Measurements from ENCODE around the gene CCSAP.
"Not testable (repeated sequence)": the region's sequence is repeated elsewhere in the genome, so short reads cannot be mapped to it uniquely, and the experiment has no call there.

CCSAP gene, protein sequence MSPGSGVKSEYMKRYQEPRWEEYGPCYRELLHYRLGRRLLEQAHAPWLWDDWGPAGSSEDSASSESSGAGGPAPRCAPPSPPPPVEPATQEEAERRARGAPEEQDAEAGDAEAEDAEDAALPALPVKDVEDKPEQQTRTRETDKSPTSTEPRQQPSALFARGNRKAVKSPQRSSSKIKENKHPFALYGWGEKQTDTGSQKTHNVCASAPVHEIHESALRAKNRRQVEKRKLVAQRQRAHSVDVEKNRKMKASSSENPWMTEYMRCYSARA

DNA sequence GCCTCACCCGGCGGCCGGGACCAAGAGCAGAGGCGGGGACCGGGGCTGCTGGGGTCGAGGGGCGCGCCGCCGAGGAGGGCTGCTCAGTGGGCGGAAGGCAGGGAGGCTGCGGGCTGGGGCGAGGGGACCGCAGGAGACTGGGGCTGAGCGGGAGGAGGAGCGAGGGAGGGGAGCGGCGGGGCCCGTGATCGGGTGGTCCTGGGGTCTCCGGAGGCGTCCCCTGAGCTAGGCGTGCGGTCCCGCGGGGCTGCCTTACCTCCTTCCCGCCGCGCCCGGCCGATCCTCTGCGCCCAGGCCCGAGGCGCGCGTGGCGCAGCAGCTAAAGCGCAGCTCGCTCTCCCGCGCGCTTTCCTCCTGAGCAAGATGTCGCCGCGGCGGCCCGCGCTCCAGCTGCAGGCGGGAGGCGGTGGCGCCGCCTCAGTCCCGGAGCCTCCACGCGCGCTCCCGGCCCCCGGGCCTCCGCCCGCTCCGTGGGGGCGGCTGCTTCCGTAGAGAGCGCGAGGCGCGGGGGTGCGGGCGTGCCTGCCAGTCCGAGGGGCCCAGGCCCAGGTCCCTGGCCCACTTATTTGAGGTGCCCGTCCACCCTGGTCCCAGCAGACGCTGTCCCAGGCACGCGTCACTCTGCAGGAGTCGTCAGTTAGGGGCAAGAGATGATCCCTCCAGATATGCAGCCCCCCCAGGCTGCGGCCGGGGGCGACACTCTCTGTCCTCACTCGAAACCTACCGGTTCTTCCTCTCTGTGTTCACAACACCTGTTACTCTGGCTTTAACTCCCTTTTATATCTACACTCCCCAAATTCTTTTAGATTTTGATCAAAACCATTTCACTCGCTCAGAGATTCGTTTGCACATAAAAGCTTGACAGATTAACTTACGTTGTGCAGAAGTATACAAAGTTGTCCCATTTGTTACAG is at the start of gene CCSAP:
Gene CCSAP, minus strand, starts transcription at position 392 of the 914 bp plus-strand sequence. CDS start 582 bp downstream, outside the sequence.
- peak within 1 kb of the TSS; percentile 90 to 91 for H3K4me3 Mint-ChIP-seq
- H3K27ac Mint-ChIP-seq, result peak within 1 kb of the TSS; percentile 91
- peaks cover 0 to 1% of the 10 kb centered on the region in 2 donors for H3K9me3 Mint-ChIP-seq
- H3K4me1 Mint-ChIP-seq, result peaks cover 28 to 46% of the 10 kb centered on the region in 2 donors
- peaks cover 0 to 9% of the 10 kb centered on the region in 2 donors for H3K36me3 Mint-ChIP-seq
- peak; percentile 49 to 57 for ATAC-seq (replicated peaks)
- peaks cover 19 to 26% of the 10 kb centered on the region in 2 donors for H3K27me3 Mint-ChIP-seq
- peak; percentile 47 for DNase-seq

DNA sequence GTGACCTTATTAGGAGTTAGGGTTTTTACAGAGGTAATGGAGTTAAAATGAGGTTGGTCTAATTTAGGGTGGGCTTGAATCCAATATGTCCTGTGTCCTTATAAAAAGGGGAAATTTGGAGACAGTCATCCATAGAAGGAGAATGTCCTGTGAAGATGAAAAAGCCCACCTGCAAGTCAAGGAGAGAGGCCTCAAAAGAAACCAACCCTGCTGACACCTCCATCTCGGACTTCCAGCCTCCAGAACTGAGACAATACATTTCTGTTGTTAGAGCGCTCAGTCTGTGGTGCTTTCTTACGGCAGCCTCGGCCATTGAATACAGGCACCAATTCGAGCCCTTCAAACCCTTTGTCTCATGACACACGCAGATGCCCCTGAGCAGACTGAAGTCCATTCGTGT is 47.3 kb upstream of the CCSAP start:
- Mint-ChIP-seq H3K9me3 (peaks cover 0 to 2% of the 10 kb centered on the region in 2 donors), H3K27ac (no peak overlapping the region), H3K4me3 (no peak overlapping the region), H3K27me3 (peaks cover 39 to 50% of the 10 kb centered on the region in 2 donors), H3K4me1 (no peaks in the 10 kb centered on the region), H3K36me3 (no peaks in the 10 kb centered on the region)
- ATAC-seq (replicated peaks), result no peak
- DNase-seq, result no peak

DNA sequence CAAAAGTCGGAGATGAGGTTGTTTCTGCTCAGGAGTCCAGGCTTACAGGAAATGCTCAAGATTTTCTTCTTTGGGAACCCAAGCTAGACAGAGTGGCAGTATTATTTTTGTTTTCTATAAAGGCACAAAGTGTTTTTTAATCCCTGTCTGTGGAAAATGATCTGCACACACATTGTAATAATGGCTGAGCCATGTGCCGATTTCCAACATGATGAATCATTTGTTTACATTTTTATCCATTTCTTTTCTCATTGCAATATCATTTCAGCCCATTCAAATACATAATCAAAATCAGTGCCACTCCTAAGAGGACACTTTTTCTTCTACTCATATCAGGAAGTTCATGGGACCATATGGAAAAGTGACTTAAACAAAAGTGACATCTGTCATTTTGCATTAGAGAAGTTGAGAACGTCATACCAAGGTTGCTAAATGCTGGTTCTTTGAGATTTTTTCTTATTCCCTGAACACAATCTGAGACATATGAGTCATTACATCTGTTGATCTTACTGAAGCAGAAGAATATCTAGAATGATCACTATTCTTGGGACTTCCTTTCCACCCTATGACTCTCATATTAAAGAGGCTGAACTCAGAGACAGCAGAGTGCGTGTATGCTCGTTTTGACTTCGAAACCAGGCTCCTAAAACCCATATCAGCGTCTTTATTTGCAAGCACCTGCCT is 46.2 kb upstream of the CCSAP start:
- DNase-seq (no peak), ATAC-seq (replicated peaks) (no peak)
- Mint-ChIP-seq H3K27me3 (peaks cover 36 to 47% of the 10 kb centered on the region in 2 donors), H3K27ac (no peak overlapping the region), H3K4me1 (no peaks in the 10 kb centered on the region), H3K9me3 (no peaks in the 10 kb centered on the region), H3K36me3 (no peaks in the 10 kb centered on the region), H3K4me3 (no peak overlapping the region)

DNA sequence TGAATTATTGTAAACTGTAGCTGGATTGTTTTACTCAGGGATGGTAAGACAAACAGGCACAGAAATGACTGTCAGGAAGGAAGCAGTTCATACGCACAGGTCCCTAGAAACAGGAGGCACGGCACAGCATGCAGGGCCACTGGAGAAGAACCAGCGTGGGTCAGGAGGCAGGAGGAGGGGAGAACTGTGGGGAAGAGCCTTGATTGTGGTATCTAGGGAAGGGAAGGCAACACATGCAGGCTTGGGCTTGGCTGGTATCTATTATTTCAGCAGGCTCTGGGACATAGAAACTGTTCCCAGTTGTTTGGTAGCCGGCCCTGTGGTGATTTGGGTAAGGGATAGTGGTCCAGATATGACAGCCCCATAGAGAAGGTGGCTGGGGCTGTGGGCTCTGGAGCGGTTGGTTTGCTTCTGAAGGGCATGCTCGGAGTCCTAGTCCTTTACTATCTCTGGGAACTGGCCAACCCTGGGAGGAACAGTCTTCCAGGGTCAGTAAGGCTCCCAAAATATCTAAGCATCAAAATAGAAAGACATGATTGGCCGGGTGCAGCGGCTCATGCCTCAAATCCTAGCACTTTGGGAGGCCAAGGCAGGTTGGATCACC is 43.1 kb upstream of the CCSAP start:
- ATAC-seq (replicated peaks), result no peak
- Mint-ChIP-seq H3K4me1 (no peaks in the 10 kb centered on the region), H3K4me3 (no peak overlapping the region), H3K27me3 (peaks cover 31 to 43% of the 10 kb centered on the region in 2 donors), H3K36me3 (no peaks in the 10 kb centered on the region), H3K9me3 (no peaks in the 10 kb centered on the region), H3K27ac (no peak overlapping the region)
- DNase-seq, result no peak

DNA sequence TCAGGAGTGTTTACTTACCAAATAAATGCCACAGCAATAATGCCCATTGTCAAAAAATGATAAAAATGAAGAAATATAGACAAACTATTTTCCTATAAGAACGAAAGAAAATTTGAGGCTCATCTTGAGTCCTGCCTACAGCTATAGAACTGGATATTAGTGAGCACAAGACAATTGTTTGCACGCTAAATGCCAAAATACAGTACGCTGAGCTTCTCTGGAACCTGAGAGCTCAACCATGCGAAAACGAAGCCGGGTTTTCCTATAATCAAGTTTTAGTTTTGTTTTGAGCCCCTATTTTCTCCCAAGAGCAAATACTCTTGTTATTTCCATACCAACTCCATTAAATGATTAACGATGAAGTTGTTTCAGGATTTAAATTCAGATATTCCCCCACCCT is 42.0 kb upstream of the CCSAP start:
- no peak overlapping the region for H3K27ac Mint-ChIP-seq

DNA sequence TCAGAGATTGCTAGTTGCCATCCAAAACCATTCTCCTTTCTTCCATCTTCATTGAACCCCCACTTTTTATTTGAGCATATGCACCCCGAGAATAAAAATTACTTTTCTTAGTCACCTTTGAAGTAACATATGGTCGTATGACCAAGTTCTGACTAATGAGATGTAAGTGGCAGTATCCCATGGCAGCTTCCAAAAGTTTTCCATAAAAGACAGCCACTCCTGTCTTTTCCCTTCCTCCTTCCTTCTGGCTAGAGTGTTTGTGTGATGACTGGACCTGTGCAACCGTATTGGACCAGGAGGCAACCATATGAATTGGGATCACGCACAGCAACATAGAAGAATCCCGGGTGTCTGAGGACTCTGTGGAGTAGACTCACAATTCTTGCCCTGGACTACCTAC is 41.1 kb upstream of the CCSAP start:
- H3K27ac Mint-ChIP-seq, result no peak overlapping the region
- DNase-seq, result no peak
- ATAC-seq (replicated peaks), result no peak
- no peaks in the 10 kb centered on the region for H3K4me1 Mint-ChIP-seq
- H3K36me3 Mint-ChIP-seq, result no peaks in the 10 kb centered on the region
- no peak overlapping the region for H3K4me3 Mint-ChIP-seq
- peaks cover 22 to 30% of the 10 kb centered on the region in 2 donors for H3K27me3 Mint-ChIP-seq
- H3K9me3 Mint-ChIP-seq, result no peaks in the 10 kb centered on the region

More for the DNA sequence above, 42.0 kb upstream of the CCSAP start:
- Mint-ChIP-seq H3K9me3 (no peaks in the 10 kb centered on the region), H3K4me1 (no peaks in the 10 kb centered on the region), H3K36me3 (no peaks in the 10 kb centered on the region), H3K4me3 (no peak overlapping the region), H3K27me3 (peaks cover 25 to 32% of the 10 kb centered on the region in 2 donors)
- DNase-seq, result no peak
- ATAC-seq (replicated peaks), result no peak

DNA sequence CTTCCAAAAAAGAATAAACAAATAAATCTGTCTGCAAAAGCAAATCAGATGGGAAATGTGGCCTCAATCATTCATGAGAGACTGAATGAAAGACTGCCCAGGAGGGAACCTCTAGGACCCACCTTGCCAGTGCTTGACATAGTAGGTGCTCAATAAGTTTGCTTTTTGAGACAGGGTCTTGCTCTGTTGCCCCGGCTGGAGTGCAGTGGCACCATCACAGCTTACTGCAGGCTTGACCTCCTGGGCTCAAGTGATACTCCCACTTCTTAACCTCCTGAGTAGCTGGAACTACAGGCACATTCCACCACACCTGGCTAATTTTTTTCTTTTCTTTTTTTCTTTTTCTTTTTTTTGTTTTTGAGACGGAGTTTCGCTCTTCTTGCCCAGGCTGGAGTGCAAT is 40.3 kb upstream of the CCSAP start:
- ATAC-seq (replicated peaks) (no peak), DNase-seq (no peak)
- Mint-ChIP-seq H3K27ac (no peak overlapping the region), H3K4me1 (no peaks in the 10 kb centered on the region), H3K9me3 (no peaks in the 10 kb centered on the region), H3K36me3 (no peaks in the 10 kb centered on the region), H3K4me3 (no peak overlapping the region), H3K27me3 (peaks cover 24 to 30% of the 10 kb centered on the region in 2 donors)

DNA sequence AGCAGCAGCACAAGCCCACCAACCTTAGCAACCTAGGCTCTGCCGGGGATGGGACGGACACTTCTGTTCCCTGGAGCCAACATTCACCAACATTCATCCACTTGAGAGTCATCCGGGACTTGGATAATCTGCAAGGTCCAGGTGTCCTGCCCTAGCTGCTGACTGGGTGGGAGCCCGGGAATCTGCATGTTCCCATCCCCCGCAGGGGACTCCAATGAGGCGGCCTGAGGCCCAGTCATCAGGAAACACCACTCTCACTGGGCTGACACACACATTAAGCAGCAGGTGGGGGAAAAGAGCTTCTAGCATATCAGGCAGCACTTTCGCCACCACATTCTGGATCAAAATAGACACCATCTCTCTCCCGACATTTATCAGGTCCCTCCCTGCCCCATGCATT is 38.4 kb upstream of the CCSAP start:
- Mint-ChIP-seq H3K9me3 (no peaks in the 10 kb centered on the region), H3K36me3 (no peaks in the 10 kb centered on the region), H3K27me3 (peaks cover 20 to 25% of the 10 kb centered on the region in 2 donors), H3K4me3 (no peak overlapping the region), H3K4me1 (no peaks in the 10 kb centered on the region), H3K27ac (no peak overlapping the region)
- ATAC-seq (replicated peaks) (no peak), DNase-seq (no peak)

DNA sequence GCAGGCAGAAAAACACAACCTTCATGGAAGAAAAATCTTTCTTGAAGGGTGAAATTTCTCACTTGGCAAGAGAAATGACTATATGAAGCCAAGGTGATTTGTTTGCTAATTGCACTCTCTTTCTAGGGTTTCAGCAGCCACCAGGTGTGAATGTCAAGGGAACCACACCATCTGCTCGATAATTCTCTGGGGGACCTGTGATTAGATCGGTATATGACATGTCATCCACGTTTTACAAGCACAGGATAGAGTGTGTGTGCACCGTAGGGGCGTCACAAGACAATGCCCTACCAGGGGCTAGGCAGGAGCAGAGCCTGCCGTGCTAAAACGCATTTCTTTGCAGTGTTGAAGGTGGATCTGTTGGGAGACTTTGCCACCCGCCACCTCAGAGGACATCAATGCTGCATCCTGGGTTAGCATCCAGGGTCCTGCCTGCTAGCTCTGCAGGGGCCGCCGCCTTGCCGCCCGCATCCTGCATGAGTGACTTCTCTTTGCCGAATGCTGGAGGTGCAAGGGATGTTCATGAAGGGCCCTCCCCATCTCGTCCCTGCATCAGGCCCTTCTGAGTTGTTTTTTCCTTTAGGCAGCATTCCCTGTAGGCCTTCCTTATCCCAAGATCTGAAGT is 37.8 kb upstream of the CCSAP start:
- Mint-ChIP-seq H3K9me3 (no peaks in the 10 kb centered on the region), H3K36me3 (no peaks in the 10 kb centered on the region), H3K4me1 (no peaks in the 10 kb centered on the region), H3K27ac (no peak overlapping the region), H3K27me3 (peaks cover 22 to 24% of the 10 kb centered on the region in 2 donors), H3K4me3 (no peak overlapping the region)
- ATAC-seq (replicated peaks), result no peak
- no peak for DNase-seq

DNA sequence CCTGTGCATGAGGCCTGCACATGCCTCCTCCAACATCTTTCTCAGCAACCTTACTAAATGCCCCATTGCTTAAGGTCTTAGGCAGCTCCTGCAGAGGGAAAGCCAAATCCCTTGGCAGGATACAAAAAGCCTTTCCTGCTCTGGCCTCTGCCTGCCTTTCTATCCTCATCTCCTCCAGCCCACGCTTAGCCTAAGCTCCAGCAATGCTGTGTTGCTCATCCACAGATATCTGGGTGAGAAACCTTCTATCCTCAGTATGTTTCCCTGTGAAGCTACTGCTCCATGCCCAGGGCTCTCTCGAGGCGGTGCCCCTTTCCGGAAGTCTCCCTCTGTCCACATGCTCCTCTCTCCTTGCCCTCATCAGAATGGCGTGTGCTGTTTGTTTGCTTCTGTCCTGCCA is 37.0 kb upstream of the CCSAP start:
- DNase-seq (no peak), ATAC-seq (replicated peaks) (no peak)
- Mint-ChIP-seq H3K27me3 (peaks cover 21 to 24% of the 10 kb centered on the region in 2 donors), H3K4me3 (no peak overlapping the region), H3K9me3 (no peaks in the 10 kb centered on the region), H3K27ac (no peak overlapping the region), H3K4me1 (no peaks in the 10 kb centered on the region), H3K36me3 (no peaks in the 10 kb centered on the region)

DNA sequence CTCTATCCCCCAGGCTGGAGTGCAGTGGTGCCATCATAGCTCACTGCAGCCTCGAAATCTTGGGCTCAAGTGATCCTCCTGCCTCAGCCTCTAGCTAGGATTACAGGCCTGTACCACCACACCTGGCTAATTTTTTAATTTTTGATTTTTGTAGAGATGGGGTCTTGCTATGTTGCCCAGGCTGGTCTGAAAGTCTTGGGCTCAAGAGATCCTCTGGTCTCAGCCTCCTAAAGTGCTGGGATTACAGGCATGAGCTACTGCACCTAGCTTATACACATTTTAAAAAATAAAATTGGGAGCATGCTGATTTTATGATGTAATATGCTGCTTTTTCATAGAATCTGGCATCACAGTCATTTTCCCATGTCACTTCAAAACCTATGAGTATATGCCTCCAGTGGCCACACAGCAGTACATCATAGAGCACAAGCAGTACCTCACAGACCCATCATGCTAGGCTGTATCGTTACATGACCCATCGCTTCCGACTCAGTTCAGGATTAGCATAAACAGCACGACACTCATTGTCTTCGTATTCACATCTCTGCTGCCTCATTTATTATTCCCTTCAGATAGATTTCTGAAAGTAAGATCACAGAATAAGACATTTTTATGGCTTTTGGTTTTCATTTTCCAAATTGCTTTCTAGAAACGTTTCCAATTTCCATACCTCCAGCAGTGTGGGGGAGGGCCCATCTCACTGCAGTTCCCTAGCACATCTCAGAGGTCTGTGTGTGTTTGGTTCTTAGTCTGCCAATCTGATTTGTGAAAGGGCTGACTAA is 35.9 kb upstream of the CCSAP start:
- no peak for DNase-seq
- H3K27me3 Mint-ChIP-seq, result peaks cover 15 to 16% of the 10 kb centered on the region in 2 donors
- no peak overlapping the region for H3K27ac Mint-ChIP-seq
- no peak overlapping the region for H3K4me3 Mint-ChIP-seq
- no peaks in the 10 kb centered on the region for H3K36me3 Mint-ChIP-seq
- no peaks in the 10 kb centered on the region for H3K9me3 Mint-ChIP-seq
- no peak for ATAC-seq (replicated peaks)
- H3K4me1 Mint-ChIP-seq, result no peaks in the 10 kb centered on the region

DNA sequence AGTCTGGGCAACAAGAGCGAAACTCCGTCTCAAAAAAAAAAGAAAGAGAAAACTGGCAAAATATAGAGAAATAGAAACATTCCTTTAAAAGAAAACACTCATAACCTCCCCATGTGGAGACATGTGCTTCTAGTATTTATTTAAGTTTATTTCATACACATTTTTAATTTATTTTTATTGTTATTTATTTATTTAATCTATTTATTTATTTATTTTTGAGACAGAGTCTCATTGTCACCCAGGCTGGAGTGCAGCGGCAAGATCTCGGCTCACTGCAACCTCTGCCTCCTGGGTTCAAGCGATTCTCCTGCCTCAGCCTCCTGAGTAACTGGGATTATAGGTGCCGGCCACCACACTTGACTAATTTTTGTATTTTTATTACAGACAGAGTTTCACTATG is 35.2 kb upstream of the CCSAP start:
- H3K4me1 Mint-ChIP-seq; H3K36me3 Mint-ChIP-seq; H3K4me3 Mint-ChIP-seq; ATAC-seq (replicated peaks); H3K27ac Mint-ChIP-seq; H3K9me3 Mint-ChIP-seq; DNase-seq: not testable (repeated sequence)
- H3K27me3 Mint-ChIP-seq, result peaks cover 15 to 17% of the 10 kb centered on the region in 2 donors

DNA sequence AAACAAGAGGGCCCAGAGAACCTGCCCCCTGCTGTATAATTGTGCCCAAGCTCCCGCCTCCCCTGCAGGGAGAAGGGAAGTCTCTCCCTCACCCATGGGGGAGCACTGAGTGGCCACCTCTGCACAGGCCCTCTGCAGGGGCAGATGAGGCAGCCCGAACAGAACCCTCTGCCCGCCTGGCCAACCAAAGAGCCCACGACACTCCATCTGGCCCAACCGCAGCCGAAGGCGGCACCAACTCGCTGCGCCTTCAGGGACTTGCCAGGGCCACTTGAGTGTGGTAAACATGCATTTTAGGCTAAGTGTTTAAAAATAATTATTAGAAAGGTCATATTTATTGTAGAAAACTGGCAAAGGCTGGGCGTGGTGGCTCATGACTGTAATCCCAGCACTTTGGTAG is 34.6 kb upstream of the CCSAP start:
- peaks cover 21 to 23% of the 10 kb centered on the region in 2 donors for H3K27me3 Mint-ChIP-seq
- H3K4me3 Mint-ChIP-seq, result no peak overlapping the region
- H3K36me3 Mint-ChIP-seq, result no peaks in the 10 kb centered on the region
- DNase-seq (no peak), ATAC-seq (replicated peaks) (no peak)
- no peaks in the 10 kb centered on the region for H3K4me1 Mint-ChIP-seq
- H3K27ac Mint-ChIP-seq, result no peak overlapping the region
- no peaks in the 10 kb centered on the region for H3K9me3 Mint-ChIP-seq

Data from stimulated activated naive B cell treated with anti-CD40 and anti-IgM and Interleukin-4, amounts not matched to agents 10 μg/mL and 1 μg/mL and 100 μg/mL, for 72 hours (primary cell).